SJSA1 (cell line): ENCODE data around the gene DUSP2. TPM values are rescaled to one million over a fixed set of nuclear protein-coding genes. Genes with fewer than 3 reads are reported as not detected.
"Not testable (repeated sequence)": the region's sequence is repeated elsewhere in the genome, so short reads cannot be mapped to it uniquely, and the experiment has no call there.

Experiments used
- DNase-seq, 2 experiments: peaks; one replicate each; pipeline ENCODE4 v3.0.0-alpha.2; 2015 to 2020; ENCODE audit warnings: low spot score in 2 of 2, low read depth in 1 of 2
- H3K27ac ChIP-seq: fragments of 250-450 bp; sonication (Bioruptor Pico); 2 replicates; pipeline ENCODE4 v1.5.1; 2020; ENCODE audit warnings: mild to moderate bottlenecking, moderate library complexity
- H3K27me3 ChIP-seq: fragments of 250-450 bp; sonication (Bioruptor Pico); replicated peaks from 2 replicates; pipeline ENCODE4 v1.5.1; 2020; ENCODE audit warnings: mild to moderate bottlenecking, moderate library complexity
- H3K36me3 ChIP-seq: fragments of 250-450 bp; sonication (Bioruptor Pico); 2 replicates; pipeline ENCODE4 v1.5.1; 2020; ENCODE audit warnings: mild to moderate bottlenecking
- H3K4me1 ChIP-seq: fragments of 250-450 bp; sonication (Bioruptor Pico); replicated peaks from 2 replicates; pipeline ENCODE4 v1.6.1; 2021; ENCODE audit warnings: mild to moderate bottlenecking
- H3K4me3 ChIP-seq: fragments of 250-450 bp; sonication (Bioruptor Pico); 2 replicates; pipeline ENCODE4 v1.5.1; 2020; ENCODE audit warnings: mild to moderate bottlenecking
- H3K9me3 ChIP-seq: fragments of 250-450 bp; sonication (Bioruptor Pico); replicated peaks from 2 replicates; pipeline ENCODE4 v1.5.1; 2020; ENCODE audit warnings: mild to moderate bottlenecking
- total RNA-seq: library from RNA; depleted of rRNA; stranded (reverse); fragments of >200 nt; shearing (Covaris generic); gene quantifications from 2 replicates; pipeline ENCODE4 v1.2.3, GENCODE V29; 2014

The DUSP2 gene
- total RNA-seq, 1 experiment from 2014 or later: 0.24 TPM

GRCh38 chr2:96171831-96172230 is 26.6 kb upstream of the DUSP2 start:
- no peaks in the 10 kb centered on the region for H3K9me3 ChIP-seq
- no peaks in the 10 kb centered on the region for H3K36me3 ChIP-seq

GRCh38 chr2:96170626-96171025 is 25.4 kb upstream of the DUSP2 start:
- Histone ChIP-seq H3K36me3 (no peaks in the 10 kb centered on the region), H3K4me1 (peaks cover 11% of the 10 kb centered on the region), H3K27ac (no peak overlapping the region), H3K27me3 (no peaks in the 10 kb centered on the region), H3K4me3 (no peak overlapping the region), H3K9me3 (no peaks in the 10 kb centered on the region)
- DNase-seq: no peak

More at GRCh38 chr2:96171831-96172230, 26.6 kb upstream of the DUSP2 start:
- Histone ChIP-seq H3K4me1 (peaks cover 11% of the 10 kb centered on the region), H3K27me3 (no peaks in the 10 kb centered on the region), H3K27ac (no peak overlapping the region), H3K4me3 (no peak overlapping the region)
- DNase-seq: no peak

- H3K27ac ChIP-seq: no peak overlapping the region
- no peaks in the 10 kb centered on the region for H3K36me3 ChIP-seq
- DNase-seq: no peak
- no peaks in the 10 kb centered on the region for H3K9me3 ChIP-seq
- H3K4me1 ChIP-seq: peaks cover 11% of the 10 kb centered on the region
- no peak overlapping the region for H3K4me3 ChIP-seq
- H3K27me3 ChIP-seq: no peaks in the 10 kb centered on the region
Measured at GRCh38 chr2:96169868-96170507, 24.7 kb upstream of the DUSP2 start.

GRCh38 chr2:96167407-96168013 is 22.3 kb upstream of the DUSP2 start:
- H3K27ac ChIP-seq: no peak overlapping the region

GRCh38 chr2:96164459-96165184 is 19.4 kb upstream of the DUSP2 start:
- DNase-seq: no peak
- Histone ChIP-seq H3K4me3 (no peak overlapping the region), H3K27me3 (no peaks in the 10 kb centered on the region; the same call in 1 of the 2 replicates), H3K4me1 (peaks cover 12% of the 10 kb centered on the region; the same call in 1 of the 2 replicates), H3K27ac (no peak overlapping the region), H3K36me3 (no peaks in the 10 kb centered on the region), H3K9me3 (no peaks in the 10 kb centered on the region)

More at GRCh38 chr2:96167407-96168013, 22.3 kb upstream of the DUSP2 start:
- DNase-seq: no peak
- Histone ChIP-seq H3K27me3 (no peaks in the 10 kb centered on the region), H3K9me3 (no peaks in the 10 kb centered on the region), H3K4me3 (no peak overlapping the region), H3K36me3 (no peaks in the 10 kb centered on the region), H3K4me1 (peaks cover 11% of the 10 kb centered on the region)

- Histone ChIP-seq H3K4me1 (0 out of 2 replicates have a peak, but pooled peaks cover 6% of the 10 kb centered on the region), H3K4me3 (no peak overlapping the region), H3K27ac (no peak overlapping the region), H3K27me3 (no peaks in the 10 kb centered on the region; the same call in 1 of the 2 replicates), H3K9me3 (no peaks in the 10 kb centered on the region), H3K36me3 (no peaks in the 10 kb centered on the region)
- DNase-seq: no peak
Measured at GRCh38 chr2:96163768-96164429, 18.7 kb upstream of the DUSP2 start.

GRCh38 chr2:96163415-96163767 is 18.2 kb upstream of the DUSP2 start:
- no peak overlapping the region for H3K4me3 ChIP-seq
- 0 out of 2 replicates have a peak, but pooled peaks cover 5% of the 10 kb centered on the region for H3K4me1 ChIP-seq
- DNase-seq: no peak
- H3K9me3 ChIP-seq: no peaks in the 10 kb centered on the region
- H3K27me3 ChIP-seq: no peaks in the 10 kb centered on the region; the same call in 1 of the 2 replicates
- H3K27ac ChIP-seq: no peak overlapping the region
- H3K36me3 ChIP-seq: no peaks in the 10 kb centered on the region

GRCh38 chr2:96161898-96162297 is 16.7 kb upstream of the DUSP2 start:
- no peak for DNase-seq
- Histone ChIP-seq H3K36me3 (no peaks in the 10 kb centered on the region), H3K9me3 (no peaks in the 10 kb centered on the region), H3K4me1 (0 out of 2 replicates have a peak, but pooled peaks cover 5% of the 10 kb centered on the region), H3K4me3 (no peak overlapping the region), H3K27ac (no peak overlapping the region), H3K27me3 (peaks cover 3% of the 10 kb centered on the region; the same call in 1 of the 2 replicates)

GRCh38 chr2:96160366-96160765 is 15.1 kb upstream of the DUSP2 start:
- H3K4me1 ChIP-seq, H3K27ac ChIP-seq, H3K4me3 ChIP-seq, H3K9me3 ChIP-seq, H3K27me3 ChIP-seq, DNase-seq, H3K36me3 ChIP-seq: not testable (repeated sequence)

GRCh38 chr2:96159084-96159830 is 14.0 kb upstream of the DUSP2 start:
- no peak overlapping the region for H3K27ac ChIP-seq
- no peak overlapping the region for H3K4me3 ChIP-seq
- H3K27me3 ChIP-seq: peaks cover 3% of the 10 kb centered on the region; the same call in 1 of the 2 replicates
- H3K9me3 ChIP-seq: no peaks in the 10 kb centered on the region
- H3K36me3 ChIP-seq: no peaks in the 10 kb centered on the region
- H3K4me1 ChIP-seq: 0 out of 2 replicates have a peak, but pooled peaks cover 5% of the 10 kb centered on the region
- no peak for DNase-seq

GRCh38 chr2:96158554-96158940 is 13.3 kb upstream of the DUSP2 start:
- H3K27ac ChIP-seq: no peak overlapping the region
- no peaks in the 10 kb centered on the region for H3K9me3 ChIP-seq
- no peaks in the 10 kb centered on the region for H3K36me3 ChIP-seq
- H3K27me3 ChIP-seq: peaks cover 3% of the 10 kb centered on the region; the same call in 1 of the 2 replicates
- no peak overlapping the region for H3K4me3 ChIP-seq
- peak in 1 of 2 experiments; percentile 36 for DNase-seq
- H3K4me1 ChIP-seq: 0 out of 2 replicates have a peak, but pooled peaks cover 5% of the 10 kb centered on the region

- Histone ChIP-seq H3K27ac (no peak overlapping the region), H3K27me3 (peaks cover 3% of the 10 kb centered on the region; the same call in 1 of the 2 replicates), H3K9me3 (no peaks in the 10 kb centered on the region), H3K4me1 (0 out of 2 replicates have a peak, but pooled peaks cover 5% of the 10 kb centered on the region), H3K36me3 (no peaks in the 10 kb centered on the region), H3K4me3 (no peak overlapping the region)
- peak in 1 of 2 experiments; percentile 25 for DNase-seq
Measured at GRCh38 chr2:96157649-96158553, 12.7 kb upstream of the DUSP2 start.
